ENCODE measurements around the gene DCDC2B. TPM values are rescaled to one million over a fixed set of nuclear protein-coding genes. Genes with fewer than 3 reads are reported as not detected.

DCDC2B gene
- total RNA-seq, 1 donor from 2014 or later, result not detected

GRCh38 chr1:32197074-32197473 lies 11.8 kb upstream of the DCDC2B start:
- no peak for ATAC-seq

DNA sequence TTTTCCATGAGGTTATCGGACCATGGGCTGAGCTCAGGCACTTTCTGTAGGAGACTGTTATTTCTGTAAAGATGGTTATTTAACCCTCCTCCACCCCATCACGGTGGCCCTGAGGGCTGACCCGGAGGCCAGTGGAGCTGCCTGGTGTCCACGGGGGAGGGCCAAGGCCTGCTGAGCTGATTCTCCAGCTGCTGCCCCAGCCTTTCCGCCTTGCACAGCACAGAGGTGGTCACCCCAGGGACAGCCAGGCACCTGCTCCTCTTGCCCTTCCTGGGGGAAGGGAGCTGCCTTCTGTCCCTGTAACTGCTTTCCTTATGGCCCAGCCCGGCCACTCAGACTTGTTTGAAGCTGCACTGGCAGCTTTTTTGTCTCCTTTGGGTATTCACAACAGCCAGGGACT lies 11.1 kb upstream of the DCDC2B start:
- no peak for ATAC-seq

- no peak for ATAC-seq
Measured at GRCh38 chr1:32198237-32199042, 10.4 kb upstream of the DCDC2B start.

DNA sequence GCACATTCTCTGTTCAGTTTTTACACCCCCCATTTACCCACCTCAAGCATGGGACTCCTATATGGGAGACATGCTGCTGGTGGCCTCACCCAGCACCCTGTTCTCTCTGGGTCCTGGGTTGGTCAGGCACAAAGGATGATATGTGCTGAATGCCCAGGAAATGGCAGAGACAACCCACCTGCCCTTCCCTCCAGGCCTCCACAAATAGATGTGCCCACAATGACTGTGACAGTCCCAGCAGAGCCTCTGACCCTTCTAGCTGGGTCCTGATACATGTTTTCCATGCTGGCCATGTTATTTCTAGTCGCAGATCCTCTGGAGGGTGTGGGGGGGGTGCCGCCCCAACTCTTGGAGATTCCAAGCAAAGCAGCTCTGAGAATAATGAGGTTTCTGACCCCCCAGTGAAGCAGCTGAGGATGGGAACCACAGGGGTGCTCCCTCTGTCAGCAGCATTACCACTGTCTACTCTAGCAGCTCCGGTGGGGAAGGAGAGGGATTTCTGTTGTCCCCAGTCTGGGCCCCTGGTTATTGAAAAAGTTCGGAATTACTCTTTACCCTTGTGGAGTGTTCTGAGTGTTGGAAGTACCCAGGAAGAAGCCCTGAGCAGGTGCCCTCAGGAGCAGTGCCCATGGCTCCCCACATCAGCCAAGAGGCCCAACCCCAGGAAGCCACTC lies 9.7 kb upstream of the DCDC2B start:
- no peak for ATAC-seq

GRCh38 chr1:32199717-32200072 lies 9.2 kb upstream of the DCDC2B start:
- ATAC-seq, result no peak

- ATAC-seq, result peak; percentile 26
Measured at GRCh38 chr1:32200226-32201010, 8.5 kb upstream of the DCDC2B start, which contains the start of gene CCDC28B. TSS of gene CCDC28B (plus strand) at chr1:32200595. CDS start at chr1:32201936, 1,341 bp downstream.

GRCh38 chr1:32201011-32201855 lies 7.7 kb upstream of the DCDC2B start:
- peak; percentile 9 for ATAC-seq

DNA sequence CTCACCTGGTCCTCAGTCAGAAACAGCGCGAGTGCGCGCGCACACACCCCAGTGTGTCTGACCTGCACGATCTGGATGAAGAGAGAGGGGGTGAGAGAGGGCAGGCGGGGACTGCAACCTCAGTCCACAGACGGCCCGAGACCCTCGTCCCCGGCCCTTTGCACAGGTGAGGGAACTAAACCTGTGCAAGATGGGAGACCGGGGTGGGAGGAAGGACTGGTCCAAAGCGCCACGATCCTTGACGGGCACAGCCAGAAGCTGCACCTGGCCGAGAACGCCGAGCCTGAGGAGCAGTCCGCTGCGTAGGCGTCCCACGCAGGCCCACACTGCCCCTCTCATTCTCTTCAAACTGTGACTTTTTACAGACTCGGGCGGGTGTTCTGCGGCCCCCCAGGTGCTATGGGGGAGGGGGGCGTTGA lies 3.9 kb upstream of the DCDC2B start:
- ATAC-seq, result peak; percentile 13

- ATAC-seq, result peak; percentile 79
Measured at GRCh38 chr1:32205401-32206370, 3.2 kb upstream of the DCDC2B start, which contains the start of gene IQCC. TSS of gene IQCC (plus strand) at chr1:32205671. CDS start at chr1:32205682, 11 bp downstream.

DNA sequence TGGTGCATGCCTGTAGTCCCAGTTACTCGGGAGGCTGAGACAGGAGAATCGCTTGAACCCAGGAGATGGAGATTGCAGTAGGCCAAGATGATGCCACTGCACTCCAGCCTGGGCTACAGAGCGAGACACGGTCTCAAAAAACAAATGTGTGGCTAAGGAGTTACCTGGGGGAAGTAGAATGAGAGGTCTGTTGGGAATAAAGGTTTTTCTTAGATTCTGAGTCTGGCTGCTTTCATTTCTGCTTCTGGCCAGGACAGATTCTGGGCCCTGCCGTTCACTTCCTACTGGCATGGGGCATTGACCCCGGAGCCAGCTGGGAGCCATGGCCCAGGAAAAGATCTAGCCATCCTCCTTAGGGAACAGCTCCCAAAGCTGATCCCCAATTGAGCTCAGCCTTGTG lies 420 bp upstream of the DCDC2B start:
- ATAC-seq, result no peak

DNA sequence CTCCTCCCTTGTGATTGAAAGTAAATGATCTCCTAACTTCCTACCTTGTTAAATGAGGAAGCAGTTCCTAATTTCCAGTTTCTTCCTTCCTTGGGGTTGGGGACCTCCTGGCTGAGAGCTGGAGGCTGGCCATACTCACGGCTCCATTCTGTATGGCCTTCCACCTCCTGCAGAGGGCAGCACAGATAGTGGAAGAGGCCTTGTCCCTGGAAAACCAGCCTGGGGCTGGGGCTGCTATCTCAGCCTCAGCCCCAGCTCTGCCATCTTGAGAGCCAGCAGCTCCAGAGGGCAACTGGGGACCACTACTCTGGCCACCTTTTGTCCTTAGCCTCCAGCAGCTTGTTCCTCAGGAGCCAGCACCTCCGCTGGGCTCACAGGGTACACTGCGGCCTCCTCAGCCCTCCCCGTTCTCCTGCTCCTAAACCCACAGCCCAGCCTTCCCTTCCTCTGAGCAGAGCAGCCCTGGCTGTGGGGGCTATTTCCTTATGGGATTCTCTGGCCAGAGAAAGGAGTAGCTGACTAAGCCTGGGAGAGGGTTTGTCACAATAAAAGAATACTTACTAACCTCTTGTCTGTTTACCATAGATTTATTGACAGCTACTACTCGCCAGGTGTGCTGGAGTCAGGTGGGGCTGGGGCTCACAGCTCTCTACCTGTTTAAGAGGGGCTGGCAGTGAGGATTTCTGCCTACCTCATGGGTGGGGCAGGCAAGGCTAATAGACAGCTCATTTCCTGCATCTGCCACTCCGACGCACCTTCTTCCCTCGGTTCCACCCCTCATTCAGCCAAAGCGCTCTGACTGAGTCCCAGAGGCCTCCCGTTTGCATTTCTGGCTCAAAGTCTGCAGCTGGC lies 7.0 kb downstream of the DCDC2B start:
- ATAC-seq, result peak; percentile 68

DNA sequence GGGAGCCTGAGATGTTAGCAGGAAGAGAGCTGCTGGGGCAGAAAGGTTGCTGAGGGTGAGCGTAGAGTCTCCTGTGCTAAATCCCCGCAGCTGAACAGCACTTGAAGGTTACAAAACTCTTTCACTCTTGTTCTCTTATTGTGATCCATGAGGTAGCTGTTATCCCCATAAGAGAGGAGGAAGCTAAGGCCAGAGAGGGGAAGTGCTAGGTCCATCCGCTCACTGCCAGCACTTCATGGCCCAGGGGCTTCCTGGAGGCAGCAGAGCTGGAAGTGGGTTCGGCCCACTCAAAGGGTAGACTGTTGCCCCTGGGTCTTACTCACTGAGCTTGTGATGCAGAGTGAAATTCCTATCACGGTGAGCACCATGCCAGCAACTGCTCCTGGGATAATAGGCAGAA lies 7.7 kb downstream of the DCDC2B start:
- no peak for ATAC-seq

DNA sequence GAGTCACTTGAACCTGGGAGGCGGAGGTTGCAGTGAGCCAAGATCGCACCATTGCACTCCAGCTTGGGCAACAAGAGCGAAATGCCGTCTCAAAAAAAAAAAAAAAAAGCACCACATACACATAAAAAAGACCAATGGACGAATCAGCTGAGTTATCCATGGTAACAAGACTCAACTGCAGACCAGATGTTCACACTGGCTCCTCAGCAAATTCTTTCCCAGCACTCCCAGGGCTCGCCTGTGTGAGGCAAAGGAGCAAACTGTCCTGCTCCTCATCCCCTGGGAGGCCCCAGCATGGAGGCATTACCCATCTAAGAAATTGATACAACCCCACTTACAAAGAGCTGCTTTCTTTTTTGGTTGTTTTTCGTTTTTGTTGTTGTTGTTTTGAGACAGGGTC lies 10.1 kb downstream of the DCDC2B start:
- ATAC-seq, result no peak

DNA sequence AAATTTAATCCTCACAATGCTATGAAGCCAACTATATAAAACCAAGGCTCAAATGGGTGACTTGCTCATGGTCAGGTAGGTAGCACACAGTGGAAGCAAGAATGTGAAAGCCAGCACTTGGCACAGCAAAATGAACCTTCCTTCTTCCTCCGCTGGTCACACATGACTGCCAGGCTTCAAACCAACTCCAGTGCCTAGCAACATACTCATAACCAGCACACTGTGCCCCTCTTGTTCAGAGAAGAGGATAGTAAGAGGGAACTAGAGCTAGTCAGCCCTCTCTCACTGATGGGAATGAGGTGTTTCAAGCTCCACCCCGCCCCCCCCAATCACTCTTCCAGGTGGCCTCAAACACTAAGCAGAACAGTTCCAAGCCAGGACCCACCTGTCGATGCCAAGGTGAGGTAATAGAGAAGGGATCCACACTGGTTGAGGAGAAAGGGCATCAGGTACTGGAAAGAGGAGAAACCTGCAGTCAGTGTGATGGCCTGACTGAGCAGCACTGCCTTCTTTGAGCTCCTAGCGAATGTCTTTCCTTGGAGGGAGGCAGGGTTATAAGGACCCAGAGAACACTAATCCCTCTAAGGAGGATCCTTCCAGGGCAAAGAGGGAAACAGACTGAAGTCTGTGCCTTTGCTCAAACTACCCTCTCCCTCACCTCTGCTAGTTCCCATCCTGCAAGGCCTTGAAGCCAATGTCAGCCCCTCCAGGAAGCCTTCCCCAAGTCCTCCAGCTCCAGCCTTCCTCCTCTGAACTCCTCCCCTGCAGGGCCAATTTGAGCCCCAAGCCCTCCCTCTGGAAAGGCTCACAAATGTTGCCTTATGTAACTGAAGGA lies 12.1 kb downstream of the DCDC2B start:
- no peak for ATAC-seq

DNA sequence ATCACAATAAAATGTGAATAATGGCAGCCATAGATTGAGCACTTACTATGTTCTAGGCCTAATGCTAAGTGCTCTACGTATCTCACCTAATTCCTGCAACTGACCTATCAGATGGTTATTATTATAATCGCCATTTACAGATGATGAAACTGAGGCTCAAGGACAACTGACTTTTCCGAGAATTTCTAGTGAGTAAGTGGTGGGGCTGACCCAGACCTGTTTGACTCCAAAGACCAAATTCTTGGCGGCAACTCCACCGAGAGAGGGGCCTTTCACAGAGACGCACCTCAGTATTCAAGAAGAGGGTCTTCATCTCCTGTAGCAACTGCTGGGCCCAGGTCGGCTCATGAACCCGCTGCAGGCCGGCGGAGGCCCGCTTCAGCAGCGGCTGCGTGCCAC lies 12.7 kb downstream of the DCDC2B start:
- ATAC-seq, result no peak

GRCh38 chr1:32221980-32222755 lies 13.3 kb downstream of the DCDC2B start, which contains the start of the genes EIF3I and TMEM234:
TSS of gene EIF3I (plus strand) at chr1:32222407. CDS start at chr1:32222442, 35 bp downstream.
TSS of gene TMEM234 (minus strand) at chr1:32222353. CDS start at chr1:32222322, 31 bp downstream.
- ATAC-seq, result peak; percentile 89

- no peak for ATAC-seq
Measured at GRCh38 chr1:32223683-32224082, 14.8 kb downstream of the DCDC2B start.

DNA sequence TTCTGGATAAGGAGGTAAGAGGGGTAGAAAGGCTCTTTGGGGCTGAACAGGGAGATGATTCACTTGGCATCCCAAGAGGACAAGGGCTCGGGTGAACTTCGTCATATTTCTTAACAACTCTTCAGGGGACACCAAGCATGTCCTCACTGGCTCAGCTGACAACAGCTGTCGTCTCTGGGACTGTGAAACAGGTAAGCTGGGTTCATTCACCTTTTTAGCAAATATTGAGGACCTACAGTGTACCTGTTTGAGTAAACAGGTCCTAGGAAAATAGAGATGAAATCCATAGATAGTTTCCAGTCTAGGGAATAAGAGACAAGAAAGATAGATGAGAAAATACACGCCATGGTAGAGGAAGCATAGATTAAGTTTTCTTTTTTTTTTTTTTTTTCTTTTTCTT lies 15.4 kb downstream of the DCDC2B start:
- no peak for ATAC-seq

Data from esophagus mucosa (tissue), 1 donor.